Spleen (tissue), 11 donors: ENCODE results near the gene PLEKHJ1. TPM values are rescaled to one million over a fixed set of nuclear protein-coding genes. Genes with fewer than 3 reads are reported as not detected.
"Not testable (repeated sequence)": the region's sequence is repeated elsewhere in the genome, so short reads cannot be mapped to it uniquely, and the experiment has no call there.

Experiments
- DNase-seq: peaks from one replicate; pipeline ENCODE4 v3.0.0-alpha.2; 2020
- H3K27ac ChIP-seq, 8 donors: fragments of 200-600 bp; sonication (generic) in 7 of 8; 1 replicate in 4 of 8; 2 replicates in 4 of 8; pipeline versions ENCODE4 v1.5.0 to v1.8.0; 2016 to 2021; ENCODE audit warnings: inconsistent platforms in 4 of 8, mild to moderate bottlenecking in 4 of 8, moderate library complexity in 1 of 8
- H3K27me3 ChIP-seq, 7 donors: fragments of 200-600 bp; sonication (generic) in 6 of 7; replicated peaks in 1 of 7; 1 replicate in 4 of 7; 2 replicates in 3 of 7; pipeline versions ENCODE4 v1.5.0 to v1.8.0; 2016 to 2021; ENCODE audit warnings: inconsistent platforms in 3 of 7, mild to moderate bottlenecking in 1 of 7
- H3K36me3 ChIP-seq, 6 donors: fragments of 200-600 bp; sonication (generic) in 5 of 6; 1 replicate in 4 of 6; 2 replicates in 2 of 6; pipeline versions ENCODE4 v1.5.0 to v1.8.0; 2016 to 2021; ENCODE audit warnings: inconsistent platforms in 2 of 6
- H3K4me1 ChIP-seq, 6 donors: fragments of 200-600 bp; sonication (generic) in 5 of 6; 1 replicate in 3 of 6; 2 replicates in 3 of 6; pipeline versions ENCODE4 v1.5.0 to v1.8.0; 2016 to 2021; ENCODE audit warnings: inconsistent platforms in 3 of 6
- H3K4me3 ChIP-seq, 8 donors: fragments of 200-600 bp; sonication (generic) in 7 of 8; 1 replicate in 4 of 8; 2 replicates in 4 of 8; pipeline versions ENCODE4 v1.5.0 to v1.8.0; 2016 to 2021; ENCODE audit warnings: inconsistent platforms in 4 of 8, mild to moderate bottlenecking in 4 of 8, moderate library complexity in 2 of 8
- H3K9me3 ChIP-seq, 8 donors: fragments of 200-600 bp; sonication (generic) in 7 of 8; 1 replicate in 4 of 8; 2 replicates in 4 of 8; pipeline versions ENCODE4 v1.5.0 to v1.8.0; 2016 to 2021; ENCODE audit warnings: inconsistent platforms in 4 of 8
- POLR2A ChIP-seq, 3 donors: fragments of 450-650 bp; IDR thresholded peaks; one replicate each; pipeline ENCODE4 v1.5.1; 2017; ENCODE audit warnings: antibody characterized with exemption in 3 of 3, mild to moderate bottlenecking in 1 of 3
- POLR2AphosphoS5 ChIP-seq, 3 donors: sonication (generic); formaldehyde crosslinking; IDR thresholded peaks; one replicate each; pipeline ENCODE4 v1.5.1; 2017; ENCODE audit warnings: antibody characterized with exemption in 3 of 3
- WGBS, 5 donors: extraction: QIAGEN DNeasy Blood & Tissue Kit in 3 of 5; methylation state at CpG; one replicate each; pipeline versions ENCODE4 v1.1.5 to v1.1.7; 2013 to 2018; 5-methylcytosine and 5-hydroxymethylcytosine counted together
- intact Hi-C: fragments of 100-400 bp; cut with DNase I; formaldehyde crosslinking; loops from one replicate; pipeline ENCODE4 v1.15.0; 2023; ENCODE audit warnings: low total_unique reads
- polyA plus RNA-seq, 3 donors: library from polyadenylated mRNA; stranded (reverse); fragments of 200-250 nt; gene quantifications; one replicate each; pipeline ENCODE4 v1.2.1, GENCODE V29; 2013
- total RNA-seq, 7 donors: library from RNA; depleted of rRNA in 3 of 7; stranded (reverse); fragments of >200 nt in 3 of 7; fragmentation: NEBNext Ultra II Directional in 4 of 7; extraction: Animal tissue kit (Norgen Biotek cat#: 25700) in 4 of 7; gene quantifications; one replicate each; pipeline versions ENCODE4 v1.1.0 to v1.2.1, GENCODE V29; 2016 to 2021
- TF ChIP-seq, protein P1 (sequence below), 11 experiments: fragments of 200-600 bp in 7 of 11; fragments of 450-650 bp in 4 of 11; sonication (generic) in 4 of 11; IDR thresholded peaks in 8 of 11; conservative IDR thresholded peaks in 3 of 11; 1 replicate in 7 of 11; 2 replicates in 4 of 11; pipeline versions ENCODE4 v1.4.0 to v1.8.0; 2016 to 2021; ENCODE audit warnings: antibody characterized with exemption in 11 of 11, inconsistent platforms in 4 of 11, mild to moderate bottlenecking in 1 of 11
- donor health status: healthy with polysubstance abuse.
- donor health status: DM: no; HTN: no; CAD: no; lungs with moderate emphysema.
- donor health status: DM: no; HTN: no; CAD: no.
- donor health status: Bipolar disorder and iron deficiency.
- donor health status: healthy.
- donor health status: DM: no; HTN: no; CAD: no.
- donor health status: DM: yes; HTN: yes; CAD: no.

The PLEKHJ1 gene
- total and polyA plus RNA-seq, 10 donors: 37.7 to 117 (median 57.4) TPM

- 4 to 9% (median 6%) methylated on average over 29 to 41 of the region's 41 CpGs for WGBS, 5 donors
- intact Hi-C loops: no loop called here
- Histone ChIP-seq H3K4me1 (peaks cover 11 to 98% (median 39%) of the 10 kb centered on the region in 6 donors), H3K36me3 (peaks cover 0 to 20% (median 0%) of the 10 kb centered on the region in 6 donors), H3K4me3 (peak within 1 kb of the TSS; percentile 6 to 72 (median 38)), H3K27ac (peak within 1 kb of the TSS in 7 of 8 donors; percentile 75 to 99 (median 83)), H3K9me3 (no peaks in the 10 kb centered on the region), H3K27me3 (no peaks in the 10 kb centered on the region)
- peak; percentile 98 for DNase-seq
- TF ChIP-seq, protein P1, sequence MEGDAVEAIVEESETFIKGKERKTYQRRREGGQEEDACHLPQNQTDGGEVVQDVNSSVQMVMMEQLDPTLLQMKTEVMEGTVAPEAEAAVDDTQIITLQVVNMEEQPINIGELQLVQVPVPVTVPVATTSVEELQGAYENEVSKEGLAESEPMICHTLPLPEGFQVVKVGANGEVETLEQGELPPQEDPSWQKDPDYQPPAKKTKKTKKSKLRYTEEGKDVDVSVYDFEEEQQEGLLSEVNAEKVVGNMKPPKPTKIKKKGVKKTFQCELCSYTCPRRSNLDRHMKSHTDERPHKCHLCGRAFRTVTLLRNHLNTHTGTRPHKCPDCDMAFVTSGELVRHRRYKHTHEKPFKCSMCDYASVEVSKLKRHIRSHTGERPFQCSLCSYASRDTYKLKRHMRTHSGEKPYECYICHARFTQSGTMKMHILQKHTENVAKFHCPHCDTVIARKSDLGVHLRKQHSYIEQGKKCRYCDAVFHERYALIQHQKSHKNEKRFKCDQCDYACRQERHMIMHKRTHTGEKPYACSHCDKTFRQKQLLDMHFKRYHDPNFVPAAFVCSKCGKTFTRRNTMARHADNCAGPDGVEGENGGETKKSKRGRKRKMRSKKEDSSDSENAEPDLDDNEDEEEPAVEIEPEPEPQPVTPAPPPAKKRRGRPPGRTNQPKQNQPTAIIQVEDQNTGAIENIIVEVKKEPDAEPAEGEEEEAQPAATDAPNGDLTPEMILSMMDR (IDR thresholded peaks at IDR 0.05 in 8 of 11, conservative IDR thresholded peaks at IDR 0.05 in 3 of 11): peak in 1 of 11 experiments; percentile 10
- TF ChIP-seq POLR2AphosphoS5 (IDR thresholded peaks at IDR 0.05) (peak; percentile 87 to 97 (median 88)), POLR2A (IDR thresholded peaks at IDR 0.05) (no peak)
Observed at GRCh38 chr19:2282062-2282861, 46.1 kb upstream of the PLEKHJ1 start, which contains the start of gene PEAK3. PEAK3 (minus strand) TSS chr19:2282175; CDS start chr19:2280931, 1,244 bp downstream.

- Histone ChIP-seq H3K4me3 (peak overlapping the region in 7 of 8 donors; percentile 8 to 72 (median 40)), H3K27ac (peak overlapping the region in 7 of 8 donors; percentile 75 to 99 (median 83))
Observed at GRCh38 chr19:2281265-2282061, 45.3 kb upstream of the PLEKHJ1 start.

GRCh38 chr19:2280633-2281264, 44.6 kb upstream of the PLEKHJ1 start:
- peaks cover 16 to 98% (median 47%) of the 10 kb centered on the region in 6 donors for H3K4me1 ChIP-seq
- H3K36me3 ChIP-seq: peaks cover 0 to 35% (median 11%) of the 10 kb centered on the region in 6 donors
- 65 to 78% (median 71%) methylated on average over 22 to 26 of the region's 26 CpGs for WGBS, 5 donors
- intact Hi-C loops: no loop called here
- no peak for DNase-seq
- peak overlapping the region in 4 of 8 donors; percentile 65 to 99 (median 84) for H3K27ac ChIP-seq
- TF ChIP-seq POLR2A (IDR thresholded peaks at IDR 0.05) (no peak), POLR2AphosphoS5 (IDR thresholded peaks at IDR 0.05) (peak in 1 of 3 donors; percentile 55)
- H3K27me3 ChIP-seq: no peaks in the 10 kb centered on the region
- no peaks in the 10 kb centered on the region for H3K9me3 ChIP-seq
- peak overlapping the region in 3 of 8 donors; percentile 24 to 43 (median 25) for H3K4me3 ChIP-seq

More at GRCh38 chr19:2281265-2282061, 45.3 kb upstream of the PLEKHJ1 start:
- peaks cover 12 to 98% (median 41%) of the 10 kb centered on the region in 6 donors for H3K4me1 ChIP-seq
- H3K27me3 ChIP-seq, intact Hi-C loops, H3K9me3 ChIP-seq: not testable (repeated sequence)
- peak; percentile 81 for DNase-seq
- 5 to 17% (median 11%) methylated on average over 7 to 16 of the region's 16 CpGs for WGBS, 5 donors
- peaks cover 0 to 28% (median 4%) of the 10 kb centered on the region in 6 donors for H3K36me3 ChIP-seq

DNA sequence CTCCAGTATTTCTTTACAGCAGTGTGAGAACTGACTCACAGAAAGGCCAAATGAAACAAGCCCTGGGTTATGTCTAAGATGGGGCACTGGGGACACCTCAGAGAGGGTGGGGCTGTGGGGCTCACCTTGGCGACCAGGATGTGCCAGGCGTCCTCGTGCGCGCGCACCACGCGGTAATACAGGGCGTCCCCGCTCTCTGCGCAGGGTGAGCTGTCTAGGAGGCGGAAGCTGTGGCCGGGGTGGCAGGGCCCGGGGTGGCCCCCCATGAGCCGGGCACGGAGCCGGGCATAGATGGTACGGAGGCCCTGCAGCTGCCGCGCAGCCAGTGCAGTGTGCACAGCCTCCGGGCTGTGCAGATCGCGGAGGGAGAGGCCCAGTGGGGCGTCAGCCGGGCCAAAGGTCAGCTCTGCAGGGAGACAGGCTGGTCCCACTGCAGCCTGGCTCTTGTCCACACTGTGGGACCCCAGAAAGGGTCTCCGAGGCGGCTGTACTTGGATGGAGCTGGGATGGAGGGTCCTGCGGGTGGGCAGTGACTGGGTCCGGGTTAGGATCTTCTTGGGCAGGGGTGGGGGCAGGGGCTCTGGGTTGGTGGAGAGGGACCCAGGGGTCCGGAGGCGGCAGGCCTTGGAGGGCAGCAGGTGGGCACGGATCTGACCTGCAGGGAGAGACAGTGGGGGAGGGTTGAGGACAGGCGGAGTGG, 42.5 kb upstream of the PLEKHJ1 start:
- 89 to 95% (median 92%) methylated on average over 20 to 33 of the region's 33 CpGs for WGBS, 5 donors
- peaks cover 0 to 54% (median 18%) of the 10 kb centered on the region in 6 donors for H3K36me3 ChIP-seq
- peaks cover 30 to 98% (median 65%) of the 10 kb centered on the region in 6 donors for H3K4me1 ChIP-seq
- intact Hi-C loops: no loop called here
- H3K4me3 ChIP-seq: no peak overlapping the region
- TF ChIP-seq, protein P1 (IDR thresholded peaks at IDR 0.05 in 8 of 11, conservative IDR thresholded peaks at IDR 0.05 in 3 of 11): no peak
- peak; percentile 42 to 73 (median 45) for TF ChIP-seq POLR2AphosphoS5 (IDR thresholded peaks at IDR 0.05)
- no peaks in the 10 kb centered on the region for H3K27me3 ChIP-seq
- peak overlapping the region in 3 of 8 donors; percentile 1 to 24 (median 14) for H3K27ac ChIP-seq
- no peaks in the 10 kb centered on the region for H3K9me3 ChIP-seq
- no peak for DNase-seq
